Stomach (tissue), 9 donors: ENCODE results near the gene KCNK18. TPM values are rescaled to one million over a fixed set of nuclear protein-coding genes. Genes with fewer than 3 reads are reported as not detected.

Experiments
- DNase-seq, 2 donors: peaks; one replicate each; pipeline versions ENCODE4 v3.0.0 to v3.0.0-alpha.2; 2013 to 2019
- H3K27ac ChIP-seq, 5 donors: fragments of 200-600 bp in 4 of 5; sonication (generic) in 4 of 5; one replicate each; pipeline ENCODE4 v1.5.1; 2013 to 2019; ENCODE audit warnings: mild to moderate bottlenecking in 1 of 5, moderate library complexity in 1 of 5
- H3K27me3 ChIP-seq, 3 donors: fragments of 200-600 bp; sonication (generic); one replicate each; pipeline ENCODE4 v1.5.1; 2017 to 2019; ENCODE audit warnings: mixed run types in 1 of 3
- H3K36me3 ChIP-seq, 4 donors: fragments of 200-600 bp; sonication (generic); 1 replicate in 3 of 4; 2 replicates in 1 of 4; pipeline ENCODE4 v1.5.1; 2016 to 2019
- H3K4me1 ChIP-seq, 4 donors: fragments of 200-600 bp; sonication (generic); one replicate each; pipeline ENCODE4 v1.5.1; 2016 to 2019
- H3K4me3 ChIP-seq, 4 donors: fragments of 200-600 bp; sonication (generic) in 3 of 4; one replicate each; pipeline ENCODE4 v1.5.1; 2016 to 2019; ENCODE audit warnings: mild to moderate bottlenecking in 1 of 4
- H3K9me3 ChIP-seq, 4 donors: fragments of 200-600 bp; sonication (generic); one replicate each; pipeline ENCODE4 v1.5.1; 2016 to 2019
- CTCF ChIP-seq, 7 experiments: fragments of 450-650 bp in 4 of 7; fragments of 200-600 bp in 3 of 7; sonication (generic) in 3 of 7; IDR thresholded peaks; one replicate each; pipeline ENCODE4 v1.5.1; 2016 to 2019; ENCODE audit warnings: antibody characterized with exemption in 7 of 7, control low read depth in 2 of 7, mild to moderate bottlenecking in 1 of 7
- EP300 ChIP-seq: sonication (generic); formaldehyde crosslinking; IDR thresholded peaks from one replicate; pipeline ENCODE4 v1.6.1; 2017; ENCODE audit warnings: antibody characterized with exemption
- POLR2A ChIP-seq, 4 donors: fragments of 450-650 bp; IDR thresholded peaks; one replicate each; pipeline ENCODE4 v1.6.1; 2016; ENCODE audit warnings: antibody characterized with exemption in 4 of 4, control low read depth in 2 of 4, mild to moderate bottlenecking in 1 of 4, moderate library complexity in 1 of 4
- POLR2AphosphoS5 ChIP-seq, 3 donors: sonication (generic); formaldehyde crosslinking; IDR thresholded peaks; one replicate each; pipeline ENCODE4 v1.6.1; 2016; ENCODE audit warnings: antibody characterized with exemption in 3 of 3
- WGBS, 5 donors: extraction: QIAGEN DNeasy Blood & Tissue Kit in 3 of 5; methylation state at CpG; one replicate each; pipeline versions ENCODE4 v1.1.5 to v1.1.7; 2013 to 2018; 5-methylcytosine and 5-hydroxymethylcytosine counted together
- intact Hi-C: fragments of 100-400 bp; cut with DNase I; formaldehyde crosslinking; loops from one replicate; pipeline ENCODE4 v1.15.1; 2023; ENCODE audit warnings: low total_unique reads
- polyA plus RNA-seq, 3 donors: library from polyadenylated mRNA; stranded (reverse); fragments of 200-250 nt; gene quantifications; one replicate each; pipeline ENCODE4 v1.2.3, GENCODE V29; 2013
- total RNA-seq, 5 donors: library from RNA; depleted of rRNA; stranded (reverse); fragments of >200 nt; gene quantifications; one replicate each; pipeline versions ENCODE4 v1.1.0 to v1.2.3, GENCODE V29; 2014 to 2016
- donor health status: healthy with polysubstance abuse.
- donor health status: Bipolar disorder and iron deficiency.
- donor health status: healthy.

KCNK18 gene
- total and polyA plus RNA-seq, 8 donors, result not detected

GRCh38 chr10:117242463-117242832 is 45.2 kb downstream of the KCNK18 start:
- H3K27me3 ChIP-seq, result peaks cover 17 to 80% (median 35%) of the 10 kb centered on the region in 3 donors
- WGBS, 5 donors, result 79 to 86% (median 82%) methylated on average over 8 of the region's 8 CpGs

GRCh38 chr10:117246997-117247671 is 49.8 kb downstream of the KCNK18 start:
- 72 to 79% (median 75%) methylated on average over 3 of the region's 3 CpGs for WGBS, 5 donors

More at GRCh38 chr10:117242463-117242832, 45.2 kb downstream of the KCNK18 start:
- H3K9me3 ChIP-seq, result no peaks in the 10 kb centered on the region
- peaks cover 10 to 16% (median 15%) of the 10 kb centered on the region in 4 donors for H3K4me1 ChIP-seq
- H3K4me3 ChIP-seq, result no peak overlapping the region
- DNase-seq, result no peak
- H3K36me3 ChIP-seq, result no peaks in the 10 kb centered on the region
- TF ChIP-seq EP300, result no peak
- no peak for TF ChIP-seq POLR2A (IDR thresholded peaks at IDR 0.05)
- no peak for TF ChIP-seq POLR2AphosphoS5 (IDR thresholded peaks at IDR 0.05)
- H3K27ac ChIP-seq, result no peak overlapping the region
- intact Hi-C loops, result no loop called here

GRCh38 chr10:117248750-117249465 is 51.6 kb downstream of the KCNK18 start:
- intact Hi-C loops, result no loop called here
- no peak overlapping the region for H3K4me3 ChIP-seq
- no peak overlapping the region for H3K27ac ChIP-seq
- peaks cover 0 to 58% (median 13%) of the 10 kb centered on the region in 3 donors for H3K27me3 ChIP-seq
- no peaks in the 10 kb centered on the region for H3K9me3 ChIP-seq
- WGBS, 5 donors, result 35 to 47% (median 43%) methylated on average over 10 of the region's 10 CpGs
- H3K4me1 ChIP-seq, result no peaks in the 10 kb centered on the region
- TF ChIP-seq POLR2A (IDR thresholded peaks at IDR 0.05) (no peak), EP300 (no peak), CTCF (IDR thresholded peaks at IDR 0.05) (no peak), POLR2AphosphoS5 (IDR thresholded peaks at IDR 0.05) (no peak)
- DNase-seq, result peak in 1 of 2 donors; percentile 26
- no peaks in the 10 kb centered on the region for H3K36me3 ChIP-seq

More at GRCh38 chr10:117246997-117247671, 49.8 kb downstream of the KCNK18 start:
- DNase-seq, result no peak
- intact Hi-C loops, result no loop called here
- TF ChIP-seq POLR2AphosphoS5 (IDR thresholded peaks at IDR 0.05), result no peak
- TF ChIP-seq POLR2A (IDR thresholded peaks at IDR 0.05), result no peak
- no peak for TF ChIP-seq EP300
- no peak for TF ChIP-seq CTCF (IDR thresholded peaks at IDR 0.05)
- Histone ChIP-seq H3K36me3 (no peaks in the 10 kb centered on the region), H3K4me3 (no peak overlapping the region), H3K27ac (no peak overlapping the region), H3K4me1 (no peaks in the 10 kb centered on the region), H3K9me3 (no peaks in the 10 kb centered on the region), H3K27me3 (peaks cover 0 to 69% (median 22%) of the 10 kb centered on the region in 3 donors)

- no peak overlapping the region for H3K4me3 ChIP-seq
- no peak overlapping the region for H3K27ac ChIP-seq
- no peak for TF ChIP-seq EP300
- TF ChIP-seq POLR2A (IDR thresholded peaks at IDR 0.05), result no peak
- no peak for TF ChIP-seq CTCF (IDR thresholded peaks at IDR 0.05)
- no peak for TF ChIP-seq POLR2AphosphoS5 (IDR thresholded peaks at IDR 0.05)
- no peaks in the 10 kb centered on the region for H3K36me3 ChIP-seq
- DNase-seq, result no peak
- WGBS, 5 donors, result 53 to 72% (median 64%) methylated on average over 6 of the region's 6 CpGs
- no peaks in the 10 kb centered on the region for H3K9me3 ChIP-seq
- intact Hi-C loops, result no loop called here
- peaks cover 0 to 57% (median 13%) of the 10 kb centered on the region in 3 donors for H3K27me3 ChIP-seq
- H3K4me1 ChIP-seq, result no peaks in the 10 kb centered on the region
These were observed 52.3 kb downstream of the KCNK18 start for GRCh38 chr10:117249493-117250093.
